Effector memory CD8-positive, alpha-beta T cell (primary cell): ENCODE results near the gene ABTB2.

ENCODE experiments used
- ATAC-seq: fragments of 150-1000 bp; cut with Tn5 transposase; replicated peaks from 2 replicates; pipeline ENCODE4 v1.10.0; 2021; ENCODE audit warnings: mild to moderate bottlenecking, moderate library complexity
- DNase-seq, 3 experiments: peaks; one replicate each; pipeline ENCODE4 v3.0.0; 2021
- H3K27ac Mint-ChIP-seq, 2 donors: one replicate each; pipeline ENCODE4 v1.8.0; 2022; ENCODE audit warnings: mild to moderate bottlenecking in 2 of 2, mixed read lengths in 2 of 2, moderate library complexity in 2 of 2
- H3K27me3 Mint-ChIP-seq, 2 donors: one replicate each; pipeline ENCODE4 v1.8.0; 2022; ENCODE audit warnings: mixed read lengths in 2 of 2
- H3K36me3 Mint-ChIP-seq: one replicate; pipeline ENCODE4 v1.8.0; 2022; ENCODE audit warnings: mild to moderate bottlenecking, moderate library complexity, mixed read lengths; ENCODE audit not compliant: insufficient read depth
- H3K4me1 Mint-ChIP-seq, 2 donors: one replicate each; pipeline ENCODE4 v1.8.0; 2022; ENCODE audit warnings: low read depth in 2 of 2, mixed read lengths in 2 of 2
- H3K4me3 Mint-ChIP-seq, 2 donors: one replicate each; pipeline ENCODE4 v1.8.0; 2022; ENCODE audit warnings: mild to moderate bottlenecking in 2 of 2, mixed read lengths in 2 of 2, moderate library complexity in 2 of 2
- H3K9me3 Mint-ChIP-seq, 2 donors: one replicate each; pipeline ENCODE4 v1.8.0; 2022; ENCODE audit warnings: mixed read lengths in 2 of 2

ABTB2 gene

DNA sequence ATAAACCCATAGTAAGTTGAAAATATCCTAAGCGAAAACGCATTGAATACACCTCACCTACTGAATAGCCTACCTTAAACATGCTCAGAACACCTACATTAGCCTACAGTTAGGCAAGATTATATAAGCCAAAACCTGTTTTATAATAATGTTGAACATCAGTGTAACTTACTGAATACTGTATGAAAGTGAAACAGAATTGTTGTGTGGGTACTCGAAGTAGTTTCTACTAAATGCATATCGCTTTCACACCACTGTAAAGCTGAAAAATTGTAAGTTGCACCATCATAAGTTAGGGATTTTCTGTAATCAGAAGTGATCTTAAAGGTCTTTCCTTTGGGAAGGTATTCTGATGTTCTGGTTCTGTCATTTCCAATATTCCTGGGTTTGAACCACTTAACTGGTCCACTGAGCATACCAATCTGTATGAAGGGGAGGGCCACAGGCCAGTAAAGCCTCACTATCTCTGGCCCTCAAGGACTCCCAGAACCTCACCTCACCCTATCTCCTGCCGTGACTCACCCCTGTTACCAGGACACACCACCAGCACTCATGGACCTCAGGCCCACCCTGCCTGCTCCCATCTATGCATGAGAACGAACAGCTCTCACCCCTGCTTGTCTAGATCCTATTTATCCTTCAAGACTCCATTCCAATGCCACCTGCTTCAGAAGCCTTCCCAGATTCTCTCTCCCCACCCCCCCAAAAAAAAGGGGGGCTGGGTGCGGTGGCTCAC is 182.4 kb downstream of the ABTB2 start:
- H3K9me3 Mint-ChIP-seq: no peaks in the 10 kb centered on the region
- peaks cover 7 to 17% of the 10 kb centered on the region in 2 donors for H3K27me3 Mint-ChIP-seq
- no peak overlapping the region for H3K27ac Mint-ChIP-seq
- H3K4me3 Mint-ChIP-seq: no peak overlapping the region
- H3K36me3 Mint-ChIP-seq: peaks cover 2% of the 10 kb centered on the region
- H3K4me1 Mint-ChIP-seq: peaks cover 3 to 6% of the 10 kb centered on the region in 2 donors
- DNase-seq: no peak
- ATAC-seq: no peak

DNA sequence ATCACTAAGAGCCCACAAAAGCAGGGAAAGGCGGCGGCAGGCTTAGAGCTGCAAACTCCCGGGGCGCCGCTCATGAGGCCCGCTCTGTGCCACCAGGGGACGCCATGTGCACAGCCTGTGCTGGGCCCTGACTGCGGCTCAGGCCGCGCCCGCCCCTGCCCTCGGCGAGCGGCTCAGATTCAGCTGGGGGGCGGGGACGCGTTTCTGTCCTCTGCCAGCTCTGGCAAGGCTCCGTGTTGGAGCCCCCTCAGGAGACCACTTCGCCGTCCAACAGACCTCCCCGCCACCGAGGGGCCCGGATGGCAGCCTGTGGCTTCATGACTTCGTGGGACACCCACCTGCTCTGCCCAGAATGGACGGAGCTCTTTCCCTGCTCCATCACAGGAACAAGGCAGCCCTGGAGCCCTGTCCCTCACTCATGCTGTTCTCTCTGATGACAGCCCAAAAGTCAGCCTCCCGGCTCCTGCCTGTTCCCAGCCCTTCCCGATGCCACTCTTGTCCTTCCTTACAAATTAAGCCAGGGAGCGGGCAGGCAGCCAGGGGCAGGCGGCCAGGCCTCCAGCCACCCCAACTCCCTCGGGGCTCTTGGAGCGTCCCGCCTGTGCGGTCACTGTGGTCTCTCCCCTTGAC is 183.3 kb downstream of the ABTB2 start:
- Mint-ChIP-seq H3K4me3 (peak overlapping the region; percentile 64 to 68), H3K4me1 (peaks cover 3 to 6% of the 10 kb centered on the region in 2 donors), H3K27ac (peak overlapping the region in 1 of 2 donors; percentile 44), H3K36me3 (peaks cover 2% of the 10 kb centered on the region), H3K9me3 (no peaks in the 10 kb centered on the region), H3K27me3 (peaks cover 7 to 27% of the 10 kb centered on the region in 2 donors)
- DNase-seq (peak; percentile 75 to 79 (median 79)), ATAC-seq (peak; percentile 100)

DNA sequence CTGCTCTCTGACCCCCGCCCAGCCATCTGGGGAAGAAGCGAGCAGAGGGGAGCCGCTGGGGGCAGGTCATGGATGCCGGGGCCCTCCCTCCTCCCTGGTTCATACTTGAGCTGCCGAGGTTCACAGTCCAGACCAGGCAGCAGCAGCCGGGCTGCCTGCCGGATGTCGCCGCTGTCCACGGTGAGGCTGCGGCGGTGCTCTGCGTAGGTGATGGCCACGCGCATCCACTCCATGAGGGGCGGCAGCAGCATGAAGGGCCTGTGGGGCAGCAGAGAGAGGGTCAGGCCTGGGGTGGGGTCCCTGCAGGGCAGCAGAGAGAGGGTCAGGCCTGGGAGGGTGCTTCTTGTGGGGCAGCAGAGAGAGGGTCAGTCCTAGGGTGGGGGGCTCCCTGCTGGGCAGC is 184.8 kb downstream of the ABTB2 start:
- Mint-ChIP-seq H3K9me3 (no peaks in the 10 kb centered on the region), H3K36me3 (peaks cover 2% of the 10 kb centered on the region), H3K27me3 (peaks cover 7 to 29% of the 10 kb centered on the region in 2 donors), H3K4me3 (no peak overlapping the region), H3K27ac (no peak overlapping the region), H3K4me1 (peaks cover 3 to 6% of the 10 kb centered on the region in 2 donors)
- DNase-seq: no peak
- ATAC-seq: no peak

DNA sequence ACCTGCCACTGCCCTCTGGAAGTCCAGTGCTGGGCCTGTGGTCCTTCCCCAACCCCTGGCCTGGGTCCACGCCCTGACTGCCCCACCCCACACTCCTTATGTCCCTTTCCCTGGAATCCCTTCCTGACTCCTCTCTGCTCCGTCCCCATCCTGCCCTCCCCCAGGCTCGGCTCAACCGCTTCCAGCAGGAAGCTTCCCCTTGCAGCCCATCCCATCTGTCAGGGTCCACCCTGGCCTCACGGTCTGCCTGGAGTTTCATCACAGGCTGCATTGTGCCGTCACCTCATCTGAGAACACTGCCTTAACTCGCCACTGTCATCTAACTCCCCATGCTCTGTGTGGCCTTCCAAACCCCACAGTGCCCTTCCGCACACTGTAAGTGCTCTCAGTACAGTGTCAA is 188.1 kb downstream of the ABTB2 start:
- Mint-ChIP-seq H3K27ac (no peak overlapping the region), H3K36me3 (no peaks in the 10 kb centered on the region)

DNA sequence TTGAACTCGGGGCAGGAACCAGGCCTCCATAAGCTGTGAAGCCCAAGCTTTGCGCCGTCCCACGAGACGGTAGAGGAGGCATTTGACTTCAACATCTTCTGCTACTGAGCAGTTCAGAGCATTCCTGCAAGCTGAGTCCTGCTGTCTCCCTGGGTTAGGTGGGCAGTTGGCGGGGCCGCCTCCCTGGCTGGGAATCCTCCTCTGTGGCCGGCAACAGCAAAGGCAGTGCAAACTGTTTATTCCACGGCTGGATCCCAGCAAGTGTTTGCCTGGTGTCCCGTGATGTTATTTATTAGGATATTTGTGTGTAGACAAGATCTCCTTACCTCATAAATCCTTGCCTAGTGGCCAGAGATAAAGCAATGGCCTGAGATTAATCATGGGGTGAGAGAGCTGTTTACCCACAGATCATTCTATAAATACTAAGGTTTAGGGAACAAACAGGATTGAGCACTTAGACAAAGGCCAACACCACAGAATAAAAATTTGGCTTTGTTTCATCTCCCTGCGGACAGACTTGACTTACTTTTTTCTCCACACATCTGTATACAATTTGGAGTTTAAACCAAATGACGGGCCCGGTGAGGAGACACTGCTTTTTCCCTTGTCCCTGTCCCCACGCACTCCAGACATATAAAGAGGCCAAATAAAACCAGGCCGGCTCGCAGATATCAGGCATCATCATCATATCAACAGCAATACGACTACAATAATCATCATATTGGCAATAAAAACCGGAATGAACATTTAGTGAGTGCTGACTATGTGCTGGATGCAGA is 189.0 kb downstream of the ABTB2 start:
- Mint-ChIP-seq H3K4me3 (no peak overlapping the region), H3K27ac (peak overlapping the region in 1 of 2 donors; percentile 9), H3K9me3 (no peaks in the 10 kb centered on the region), H3K36me3 (no peaks in the 10 kb centered on the region), H3K27me3 (peaks cover 7 to 38% of the 10 kb centered on the region in 2 donors), H3K4me1 (no peaks in the 10 kb centered on the region)
- DNase-seq (no peak), ATAC-seq (no peak)

More for the DNA sequence above, 188.1 kb downstream of the ABTB2 start:
- Mint-ChIP-seq H3K4me1 (peaks cover under 1 to 1% of the 10 kb centered on the region in 2 donors), H3K9me3 (no peaks in the 10 kb centered on the region), H3K4me3 (no peak overlapping the region), H3K27me3 (peaks cover 7 to 38% of the 10 kb centered on the region in 2 donors)
- DNase-seq (no peak), ATAC-seq (no peak)

DNA sequence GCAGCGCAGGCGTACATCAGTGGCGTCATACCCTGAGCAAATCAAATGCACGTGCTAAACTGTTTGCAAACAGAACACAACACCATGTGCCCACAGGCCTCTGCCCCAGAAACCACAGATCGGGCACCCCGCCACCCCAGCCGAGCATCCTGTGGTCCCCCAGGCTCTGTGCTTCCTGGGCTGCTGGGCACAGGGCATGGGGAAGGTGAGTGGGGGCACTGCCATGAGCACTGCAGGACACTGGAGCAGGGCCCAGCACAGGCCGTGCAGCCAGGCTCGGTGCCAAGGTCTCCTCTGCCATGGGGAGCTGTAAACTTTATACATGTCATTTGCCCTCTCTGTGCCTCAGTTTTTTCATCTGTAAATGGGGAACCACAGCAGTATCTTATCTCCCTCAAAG is 189.8 kb downstream of the ABTB2 start:
- Mint-ChIP-seq H3K4me3 (no peak overlapping the region), H3K27ac (no peak overlapping the region), H3K27me3 (peaks cover 5 to 32% of the 10 kb centered on the region in 2 donors), H3K4me1 (no peaks in the 10 kb centered on the region), H3K9me3 (no peaks in the 10 kb centered on the region), H3K36me3 (no peaks in the 10 kb centered on the region)
- ATAC-seq (no peak), DNase-seq (no peak)

DNA sequence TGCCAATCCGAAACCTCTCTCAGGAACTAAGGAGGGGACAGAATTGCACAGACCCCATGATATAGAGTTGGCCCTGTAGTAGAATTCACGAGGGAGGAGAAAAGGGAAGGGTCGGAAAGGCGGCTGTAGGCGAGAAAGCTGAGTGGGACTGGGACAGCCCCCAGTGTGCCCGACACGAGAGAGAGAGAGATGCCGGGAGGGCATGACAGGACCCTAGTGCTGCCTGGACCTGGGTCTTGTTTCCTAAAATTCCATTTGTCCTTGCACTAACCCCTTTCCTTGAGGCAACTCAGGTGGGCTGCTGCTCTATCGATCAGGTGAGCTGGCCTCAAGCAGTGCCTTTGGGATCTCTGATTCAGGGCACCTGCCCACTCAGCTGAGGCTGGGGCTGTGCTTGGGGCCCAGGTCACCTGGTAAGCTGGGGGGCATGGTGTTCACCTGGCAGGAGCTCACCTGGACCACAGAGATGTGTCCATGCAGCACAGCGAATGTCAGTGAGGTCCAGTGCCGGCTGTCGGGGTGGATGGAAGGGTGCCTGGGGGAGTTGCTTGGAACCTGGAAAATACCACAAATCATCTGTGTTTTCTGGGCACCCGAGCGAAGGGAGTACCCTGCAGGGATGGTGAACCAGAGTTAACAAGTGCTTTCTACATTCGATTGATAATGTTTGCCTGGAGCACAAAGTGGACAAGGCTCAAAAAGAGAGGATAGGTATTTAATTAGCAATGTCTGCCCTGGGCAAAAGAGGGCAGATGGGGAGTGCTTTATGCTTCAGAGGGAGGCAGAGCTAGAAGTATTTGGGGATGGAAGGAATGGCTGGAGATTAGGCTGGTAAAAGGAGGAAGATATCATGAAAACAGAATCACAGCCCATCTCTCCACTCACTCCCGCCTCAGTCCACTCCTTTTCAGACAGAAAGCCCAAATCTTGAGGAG is 190.7 kb downstream of the ABTB2 start:
- no peak for ATAC-seq
- H3K9me3 Mint-ChIP-seq: no peaks in the 10 kb centered on the region
- H3K4me3 Mint-ChIP-seq: no peak overlapping the region
- no peak overlapping the region for H3K27ac Mint-ChIP-seq
- DNase-seq: no peak
- no peaks in the 10 kb centered on the region for H3K36me3 Mint-ChIP-seq
- H3K27me3 Mint-ChIP-seq: peaks cover 0 to 27% of the 10 kb centered on the region in 2 donors
- H3K4me1 Mint-ChIP-seq: no peaks in the 10 kb centered on the region

DNA sequence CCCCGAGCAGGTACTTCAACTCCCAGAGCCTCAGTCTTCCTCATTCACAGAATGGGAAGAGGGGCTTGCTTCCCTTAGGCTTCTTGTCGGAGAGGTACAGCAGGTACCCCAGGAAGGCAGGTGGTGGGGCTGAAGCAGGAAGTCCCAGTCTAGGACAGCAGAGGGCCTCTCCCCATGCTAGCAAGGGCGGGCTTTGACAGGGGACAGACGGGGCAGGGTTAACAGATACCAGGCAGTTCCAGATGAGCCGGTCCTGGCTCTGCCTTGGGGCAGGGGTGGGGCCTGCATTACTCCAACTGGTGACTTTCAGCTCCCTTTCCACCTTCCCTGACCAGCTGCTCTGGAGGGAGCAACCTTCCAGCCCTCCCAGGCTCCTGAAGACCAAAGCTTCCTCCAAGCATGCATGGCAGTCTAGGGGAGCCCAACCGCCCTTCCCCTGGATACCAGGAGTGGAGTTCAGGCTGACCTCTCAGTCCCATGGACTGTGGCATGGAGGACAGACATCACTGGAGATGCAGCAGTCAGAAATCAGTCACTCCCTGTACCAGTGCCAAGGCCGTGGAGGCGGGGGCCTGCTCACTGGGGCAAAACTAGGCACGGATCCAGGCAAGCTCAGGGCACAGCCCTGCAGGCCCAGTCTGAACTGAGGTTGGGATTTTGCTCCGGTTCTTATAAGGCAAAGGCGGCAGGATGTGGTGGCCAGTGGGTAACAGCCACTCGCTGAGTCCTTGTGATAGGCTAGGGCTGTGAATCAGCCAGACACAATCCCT is 191.8 kb downstream of the ABTB2 start:
- no peaks in the 10 kb centered on the region for H3K36me3 Mint-ChIP-seq
- H3K27me3 Mint-ChIP-seq: peaks cover 0 to 25% of the 10 kb centered on the region in 2 donors
- DNase-seq (no peak), ATAC-seq (no peak)
- no peak overlapping the region for H3K4me3 Mint-ChIP-seq
- H3K9me3 Mint-ChIP-seq: no peaks in the 10 kb centered on the region
- peaks cover 0 to 5% of the 10 kb centered on the region in 2 donors for H3K4me1 Mint-ChIP-seq
- no peak overlapping the region for H3K27ac Mint-ChIP-seq

DNA sequence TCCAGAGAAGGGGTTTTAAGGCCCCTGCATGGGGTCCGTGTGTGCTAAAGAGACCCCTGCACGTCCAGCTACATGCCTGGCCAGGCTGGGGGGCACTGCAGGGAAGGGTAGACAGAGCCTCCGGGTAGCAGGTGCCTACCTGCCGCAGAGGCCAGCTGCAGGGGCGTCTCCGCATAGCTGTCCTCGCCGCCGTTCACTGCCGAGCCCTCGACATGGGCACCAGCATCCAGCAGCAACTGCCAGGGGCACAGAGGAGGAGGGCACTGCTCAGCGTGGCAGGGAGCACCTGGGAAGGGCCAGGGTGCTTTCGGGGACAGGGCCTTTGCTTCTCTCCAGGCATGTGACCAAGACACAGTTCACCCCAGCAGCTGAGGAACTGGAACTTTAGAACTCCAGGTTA is 192.7 kb downstream of the ABTB2 start:
- Mint-ChIP-seq H3K4me1 (peaks cover 0 to 6% of the 10 kb centered on the region in 2 donors), H3K9me3 (no peaks in the 10 kb centered on the region), H3K36me3 (no peaks in the 10 kb centered on the region), H3K27me3 (peaks cover 0 to 17% of the 10 kb centered on the region in 2 donors), H3K4me3 (no peak overlapping the region), H3K27ac (no peak overlapping the region)
- ATAC-seq: no peak
- no peak for DNase-seq

DNA sequence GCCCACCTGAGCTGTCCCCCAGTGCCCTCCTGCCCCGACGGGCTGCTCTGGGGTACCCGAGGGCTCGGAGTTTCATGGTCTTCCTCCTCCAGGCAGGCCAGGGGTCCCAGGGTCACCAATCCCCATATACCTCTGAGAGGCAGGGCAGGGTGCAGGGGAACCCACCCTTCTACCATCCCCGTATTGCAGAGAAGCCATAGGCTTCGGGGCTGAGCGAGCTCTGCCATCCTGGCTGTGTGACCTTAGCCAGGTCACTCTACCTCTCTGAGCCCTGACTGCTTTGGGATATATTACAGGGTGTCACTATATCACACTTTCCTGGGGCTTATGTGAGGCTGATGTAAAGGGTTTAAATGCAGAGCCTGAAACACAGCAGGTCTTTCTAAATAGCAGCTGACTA is 195.0 kb downstream of the ABTB2 start:
- Mint-ChIP-seq H3K4me3 (no peak overlapping the region), H3K27ac (no peak overlapping the region), H3K9me3 (no peaks in the 10 kb centered on the region), H3K36me3 (no peaks in the 10 kb centered on the region), H3K4me1 (peaks cover 2 to 11% of the 10 kb centered on the region in 2 donors), H3K27me3 (peaks cover 0 to 9% of the 10 kb centered on the region in 2 donors)
- no peak for DNase-seq
- ATAC-seq: no peak

DNA sequence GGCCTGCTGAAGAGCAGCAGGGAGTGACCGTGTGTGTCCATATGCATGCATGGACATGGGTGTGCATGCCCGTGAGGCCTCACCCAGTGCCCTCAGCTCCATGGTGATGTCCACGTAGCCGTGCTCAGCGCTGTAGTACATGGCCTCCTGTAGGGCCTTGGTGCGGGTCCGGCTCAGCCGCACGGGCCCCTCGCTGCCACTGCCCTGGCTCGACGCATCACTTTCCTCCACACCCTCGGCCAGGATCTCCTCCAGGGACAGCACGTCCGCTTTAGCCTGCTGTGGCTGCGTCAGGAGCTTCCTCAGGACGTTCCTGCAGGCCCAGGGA is 195.4 kb downstream of the ABTB2 start:
- Mint-ChIP-seq H3K9me3 (no peaks in the 10 kb centered on the region), H3K27me3 (peaks cover 0 to 5% of the 10 kb centered on the region in 2 donors), H3K36me3 (no peaks in the 10 kb centered on the region), H3K27ac (no peak overlapping the region), H3K4me3 (no peak overlapping the region), H3K4me1 (peaks cover 6 to 11% of the 10 kb centered on the region in 2 donors)
- DNase-seq: no peak
- ATAC-seq: no peak

DNA sequence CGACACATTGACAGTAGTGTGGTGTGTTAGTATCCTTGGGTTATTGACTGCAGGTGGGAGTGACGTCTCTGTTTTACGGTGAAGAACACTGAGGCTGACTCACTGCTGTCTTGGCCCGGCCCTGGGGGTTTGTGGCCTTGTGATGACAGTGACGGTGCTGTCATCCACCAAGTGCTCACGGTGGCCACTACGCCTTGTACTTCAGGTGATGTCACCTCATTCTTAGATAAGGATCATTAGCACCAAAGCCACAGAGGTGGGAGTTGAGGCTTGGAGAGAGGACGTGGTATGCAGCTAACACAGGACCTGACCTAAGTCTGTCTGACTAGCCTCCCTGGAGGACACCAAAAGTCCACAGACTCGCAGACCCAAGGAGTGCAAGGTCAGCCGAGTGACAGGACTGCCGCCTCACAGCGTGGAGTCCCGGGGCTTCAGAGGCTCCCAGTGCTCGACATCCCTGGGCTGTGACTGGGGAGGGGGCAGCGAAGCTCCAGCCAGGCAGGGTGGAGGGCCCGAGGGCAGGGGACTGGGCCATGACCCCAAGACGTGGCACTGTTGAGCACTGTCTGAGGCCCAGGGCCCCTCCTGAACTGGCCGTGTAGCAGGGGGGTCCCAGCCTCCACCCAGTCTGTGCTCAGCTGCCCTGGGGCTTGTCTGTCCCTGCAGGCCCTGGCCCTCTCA is 195.9 kb downstream of the ABTB2 start:
- Mint-ChIP-seq H3K27me3 (peaks cover 0 to under 1% of the 10 kb centered on the region in 2 donors), H3K27ac (no peak overlapping the region), H3K4me3 (no peak overlapping the region), H3K4me1 (peaks cover 7 to 11% of the 10 kb centered on the region in 2 donors), H3K36me3 (no peaks in the 10 kb centered on the region), H3K9me3 (no peaks in the 10 kb centered on the region)
- DNase-seq (no peak), ATAC-seq (peak; percentile 80)
